ENCODE measurements around the gene PHYHIPL.
"Not testable (repeated sequence)": the region's sequence is repeated elsewhere in the genome, so short reads cannot be mapped to it uniquely, and the experiment has no call there.

PHYHIPL gene

GRCh38 chr10:59206204-59206720 is 29.8 kb downstream of the PHYHIPL start:
- no peak for DNase-seq

DNA sequence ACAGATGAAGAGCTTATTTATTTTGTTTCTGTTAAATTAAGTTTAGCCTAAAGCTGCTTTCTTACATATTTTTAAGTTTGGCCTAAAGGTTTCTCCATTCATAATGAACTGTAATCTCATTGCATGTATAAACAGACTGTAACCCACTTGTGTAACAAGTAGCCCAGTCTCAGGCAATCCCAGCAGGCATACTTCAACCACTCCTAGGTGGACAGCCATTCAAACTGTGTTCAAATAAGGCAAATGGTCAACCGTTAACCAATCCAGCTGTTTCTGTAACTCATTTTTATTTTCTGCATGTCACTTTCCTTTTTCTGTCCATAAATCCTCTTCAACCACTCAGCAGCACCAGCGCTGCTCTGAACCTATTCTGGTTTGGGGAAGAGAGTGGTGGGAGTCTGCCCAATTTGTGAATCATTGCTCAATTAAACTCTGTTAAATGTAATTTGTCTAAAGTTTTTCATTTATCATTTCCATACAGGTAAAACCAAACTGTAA is 35.9 kb downstream of the PHYHIPL start:
- DNase-seq, result no peak

DNA sequence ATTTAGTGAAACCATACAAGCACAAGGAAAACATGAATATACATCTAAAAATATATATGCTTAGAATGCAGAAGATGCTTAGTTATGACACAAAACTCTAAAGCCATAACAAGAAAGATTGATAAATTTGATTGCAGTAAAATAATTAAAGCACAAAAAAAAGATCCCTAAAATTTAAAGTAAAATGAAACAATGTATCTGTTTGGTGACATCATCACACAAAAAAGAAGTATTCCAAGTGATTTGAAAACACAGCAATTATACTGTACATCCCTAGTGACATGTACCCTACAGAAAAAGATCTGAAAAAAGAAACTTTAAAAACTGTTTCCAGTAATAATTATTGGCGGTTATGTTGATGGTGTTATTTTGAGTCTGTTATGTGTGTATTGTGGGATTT is 37.7 kb downstream of the PHYHIPL start:
- DNase-seq, result no peak

- no peak for DNase-seq
These were observed 39.9 kb downstream of the PHYHIPL start for GRCh38 chr10:59216178-59216869.

GRCh38 chr10:59222788-59223187 is 46.3 kb downstream of the PHYHIPL start:
- no peak for DNase-seq

DNA sequence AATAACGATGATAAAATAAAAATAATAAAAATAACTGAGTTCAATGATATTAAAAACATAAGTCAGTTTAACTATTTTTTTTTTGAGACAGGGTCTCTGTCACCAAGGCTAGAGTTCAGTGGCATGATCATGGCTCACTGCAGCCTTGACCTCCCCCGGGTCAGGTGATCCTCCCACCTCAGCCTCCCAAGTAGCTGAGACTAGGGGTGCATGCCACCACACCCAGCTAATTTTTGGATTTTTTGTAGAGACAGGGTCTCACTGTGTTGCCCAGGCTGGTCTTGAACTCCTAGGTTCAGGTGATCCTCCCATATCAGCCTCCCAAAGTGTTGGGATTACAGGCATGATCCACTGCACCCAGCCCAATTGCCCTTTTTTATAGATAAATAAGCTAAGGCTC is 47.2 kb downstream of the PHYHIPL start:
- DNase-seq, result not testable (repeated sequence)

GRCh38 chr10:59225211-59225610 is 48.8 kb downstream of the PHYHIPL start:
- no peak for DNase-seq

DNA sequence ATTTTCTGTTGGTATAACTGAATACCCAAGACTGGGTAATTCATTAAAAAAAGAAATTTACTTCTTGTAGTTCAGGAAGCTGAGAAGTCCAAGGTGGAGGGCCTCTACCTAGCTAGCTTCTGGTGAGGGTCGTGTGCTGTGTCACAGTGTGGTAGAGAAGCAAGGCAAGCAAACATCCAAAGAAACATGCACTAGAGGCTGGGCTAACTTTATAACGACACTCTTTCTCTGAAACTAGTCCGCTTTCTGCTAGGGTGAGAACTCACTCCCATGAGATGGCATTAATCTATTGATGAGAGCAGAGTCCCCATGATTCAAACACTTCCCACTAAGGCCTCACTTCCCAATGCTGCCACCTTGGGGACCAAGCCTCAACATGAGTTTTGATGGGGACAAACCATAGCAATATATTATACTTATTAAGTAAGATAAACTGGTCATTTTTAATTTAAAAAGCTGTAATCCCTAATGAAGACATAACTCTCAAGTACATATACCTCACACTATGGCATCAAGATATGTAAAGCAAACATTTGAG is 50.8 kb downstream of the PHYHIPL start:
- DNase-seq, result no peak

DNA sequence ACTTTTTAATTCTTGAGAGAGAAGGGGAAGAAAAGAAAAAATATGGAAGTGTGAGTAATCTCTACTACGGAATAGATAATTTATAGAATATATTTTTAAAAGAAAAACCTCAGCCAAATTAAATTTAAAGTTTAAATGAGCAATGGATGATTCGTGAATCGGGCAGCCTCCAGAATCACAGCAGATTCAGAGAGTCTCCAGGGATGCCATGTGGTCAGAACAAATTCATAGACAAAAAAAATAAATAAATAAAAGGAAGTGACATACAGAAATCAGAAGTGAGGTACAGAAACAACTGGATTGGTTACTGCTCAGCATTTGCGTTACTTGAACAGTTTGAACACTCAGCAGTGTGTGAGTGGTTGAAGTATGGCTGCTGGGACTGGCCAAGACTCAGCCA is 53.0 kb downstream of the PHYHIPL start:
- DNase-seq, result no peak

DNA sequence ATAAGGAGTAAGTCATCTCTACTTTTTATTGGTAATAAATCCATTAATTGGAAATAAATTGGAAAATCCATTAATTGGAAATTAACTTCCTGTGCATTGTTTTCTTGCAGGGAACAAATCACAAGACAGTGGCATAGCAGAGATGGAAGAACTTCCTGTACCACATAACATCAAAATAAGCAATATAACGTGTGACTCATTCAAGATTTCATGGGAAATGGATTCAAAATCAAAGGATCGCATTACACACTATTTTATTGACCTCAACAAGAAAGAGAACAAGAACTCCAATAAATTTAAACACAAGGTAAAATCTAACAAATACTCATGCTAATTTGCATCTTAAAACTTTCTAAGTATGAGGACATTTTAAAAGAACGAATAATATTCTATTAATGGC is 57.8 kb downstream of the PHYHIPL start:
- DNase-seq, result no peak

- DNase-seq, result no peak
These were observed 58.5 kb downstream of the PHYHIPL start for GRCh38 chr10:59234816-59235429.

DNA sequence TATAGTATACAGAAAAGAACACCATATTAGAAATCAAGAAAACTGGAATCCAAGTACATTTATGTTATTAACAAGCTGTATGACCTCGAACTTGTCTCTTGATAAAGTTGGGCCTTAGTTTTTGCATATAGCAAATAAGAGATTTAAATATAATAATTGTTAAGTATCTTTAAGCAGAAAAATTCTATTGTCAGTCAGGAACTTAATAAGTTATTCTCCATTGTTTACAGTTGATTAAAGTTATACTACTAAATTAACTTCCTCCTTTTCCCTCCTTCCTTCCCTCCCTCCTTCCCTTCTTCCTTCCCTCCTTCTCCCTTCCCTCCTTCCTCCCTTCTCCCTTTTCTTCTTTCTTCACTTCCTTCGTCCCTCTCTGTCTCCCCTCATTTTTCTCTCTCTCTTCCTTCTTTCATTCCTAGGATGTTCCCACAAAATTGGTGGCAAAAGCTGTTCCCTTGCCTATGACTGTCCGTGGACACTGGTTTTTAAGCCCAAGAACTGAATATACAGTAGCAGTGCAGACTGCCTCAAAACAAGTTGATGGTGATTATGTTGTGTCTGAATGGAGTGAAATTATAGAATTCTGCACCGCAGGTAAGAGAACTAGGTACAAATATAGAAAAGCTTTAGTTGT is 59.7 kb downstream of the PHYHIPL start:
- DNase-seq, result no peak

DNA sequence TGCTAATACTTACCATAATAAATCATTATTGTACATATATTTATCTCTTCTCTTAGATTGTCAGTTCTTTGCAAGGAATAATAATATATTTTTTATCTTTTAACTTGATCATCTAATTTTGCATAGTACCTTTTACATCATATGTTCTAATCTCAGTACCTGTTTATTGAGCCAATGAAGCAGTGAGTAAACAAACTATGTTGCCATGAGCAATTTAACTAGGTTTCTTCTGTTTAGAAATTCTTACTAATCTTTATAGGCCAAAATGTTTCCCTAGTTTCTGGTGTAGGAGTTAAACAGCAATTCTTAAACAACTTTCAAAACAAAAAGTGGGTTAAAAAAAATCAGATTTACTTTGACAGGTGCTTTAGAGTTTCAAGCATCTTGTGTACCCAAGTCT is 61.3 kb downstream of the PHYHIPL start:
- no peak for DNase-seq

DNA sequence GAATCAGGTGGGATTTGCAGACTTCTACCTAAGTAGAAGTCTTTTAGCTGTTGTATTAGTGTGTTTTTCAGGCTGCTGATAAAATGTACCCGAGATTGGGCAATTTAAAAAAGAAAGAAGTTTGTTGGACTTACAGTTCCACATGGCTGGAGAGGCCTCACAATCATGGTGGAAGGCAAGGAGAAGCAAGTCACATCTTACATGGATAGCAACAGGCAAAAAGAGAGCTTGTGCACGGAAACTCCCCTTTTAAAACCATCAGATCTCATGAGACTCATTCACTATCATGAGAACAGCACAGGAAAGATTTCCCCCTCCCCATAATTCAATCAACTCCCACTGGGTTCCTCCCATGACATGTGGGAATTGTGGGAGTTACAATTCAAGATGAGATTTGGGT is 62.7 kb downstream of the PHYHIPL start:
- DNase-seq, result not testable (repeated sequence)

GRCh38 chr10:59240582-59241183 is 64.2 kb downstream of the PHYHIPL start:
- no peak for DNase-seq

GRCh38 chr10:59242057-59242456 is 65.6 kb downstream of the PHYHIPL start:
- no peak for DNase-seq

DNA sequence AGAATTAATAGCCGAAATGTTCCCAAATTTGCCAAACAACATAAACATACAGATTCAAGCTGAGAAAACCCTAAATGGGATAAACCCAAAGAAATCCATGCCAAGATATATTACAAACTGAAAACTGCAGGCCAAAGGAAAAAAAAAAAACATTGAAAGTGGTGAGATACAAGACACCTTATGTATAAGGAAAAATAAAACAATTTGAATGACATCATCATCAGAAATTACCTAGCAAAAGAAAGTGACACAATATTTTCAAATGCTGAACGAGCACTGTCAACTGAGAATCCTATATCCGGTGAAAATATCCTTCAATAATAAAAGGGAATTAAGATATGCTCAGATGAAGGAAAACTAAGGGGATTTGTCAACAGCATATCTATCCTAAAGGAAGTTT is 66.5 kb downstream of the PHYHIPL start:
- DNase-seq, result no peak

DNA sequence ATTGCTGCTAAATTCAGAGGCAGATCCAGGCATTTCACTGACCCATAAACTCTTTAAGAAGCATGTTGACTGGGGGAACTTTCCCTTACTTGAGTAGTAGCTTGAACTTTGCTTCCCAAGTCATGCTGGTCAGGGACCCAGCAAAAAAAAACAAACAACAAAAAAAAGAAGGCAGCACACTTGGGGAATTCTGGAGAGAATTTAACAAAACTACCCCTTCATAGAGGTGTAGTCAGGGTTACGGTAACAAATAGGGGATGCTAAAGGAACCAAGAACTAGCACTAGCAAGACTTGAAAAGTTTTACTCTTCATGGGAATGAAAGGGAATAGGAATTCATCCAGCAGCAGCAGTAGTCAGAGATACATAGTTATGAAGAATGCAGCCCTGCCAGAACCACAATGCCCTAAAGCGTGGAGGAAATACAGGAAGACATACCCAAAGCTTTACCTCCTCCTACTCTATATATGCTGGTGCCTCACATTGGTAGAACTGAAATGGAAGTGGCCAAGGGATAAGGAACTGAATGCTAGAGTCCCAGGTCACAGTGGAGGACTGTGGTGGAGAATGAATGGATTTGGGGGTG is 67.3 kb downstream of the PHYHIPL start:
- DNase-seq, result no peak

GRCh38 chr10:59244871-59245270 is 68.4 kb downstream of the PHYHIPL start:
- DNase-seq, result no peak

DNA sequence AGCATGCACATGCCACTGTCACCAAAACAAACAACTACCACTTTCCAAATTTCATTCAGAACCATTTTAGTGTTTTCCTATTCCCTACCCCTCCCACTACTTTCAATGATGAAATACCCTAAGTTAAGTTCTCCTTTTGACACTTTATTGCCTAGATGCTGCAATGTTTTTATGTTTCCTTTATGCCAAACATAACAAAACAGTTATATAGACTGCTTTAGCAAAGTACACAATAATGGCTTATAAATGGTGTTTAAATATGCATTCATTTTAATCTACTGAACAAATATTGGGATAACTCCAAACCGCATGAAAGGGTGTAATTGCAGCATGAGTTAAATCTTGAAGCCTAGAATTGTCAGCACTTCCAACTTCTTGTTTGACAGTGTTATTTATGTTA is 69.2 kb downstream of the PHYHIPL start:
- DNase-seq, result no peak

- no peak for DNase-seq
These were observed 76.0 kb downstream of the PHYHIPL start for GRCh38 chr10:59252491-59252890.

DNA sequence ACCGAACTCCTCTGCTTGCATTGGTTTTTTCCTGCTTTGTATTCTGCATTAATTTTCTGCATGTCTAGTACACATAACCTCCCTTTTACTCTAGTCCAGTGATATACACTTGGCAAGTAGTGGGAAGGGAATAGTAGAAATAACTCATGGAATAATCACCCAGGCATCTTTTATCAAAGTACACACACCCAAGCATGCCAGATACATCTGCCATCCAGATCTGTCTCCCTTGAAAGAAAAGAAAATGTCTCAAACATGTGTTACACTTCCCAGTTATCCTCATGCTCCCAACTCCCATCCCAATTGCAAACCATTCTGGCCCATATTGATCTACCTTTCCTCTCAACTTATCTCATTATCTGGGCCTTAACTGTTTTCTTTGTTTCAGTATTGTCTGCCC is 79.0 kb downstream of the PHYHIPL start:
- DNase-seq, result no peak

- DNase-seq, result no peak
These were observed 80.8 kb downstream of the PHYHIPL start for GRCh38 chr10:59257224-59257623.

Data from activated T-cell treated with anti-CD3 and anti-CD28 coated beads, Interleukin-2, amount 50 U/mL, for 48 hours (primary cell).